ENCODE measurements around the gene OSBPL8. TPM values are rescaled to one million over a fixed set of nuclear protein-coding genes. Genes with fewer than 3 reads are reported as not detected.
A peak's percentile ranks its signal among the peaks of the same experiment; 100 is the strongest.

The OSBPL8 gene
- total and polyA plus RNA-seq, 9 of the 15 experiments (the other 6 are each of a cell fraction or from before 2014, with no cell fraction given), result 17.4 to 82.7 (median 42.8) TPM

DNA sequence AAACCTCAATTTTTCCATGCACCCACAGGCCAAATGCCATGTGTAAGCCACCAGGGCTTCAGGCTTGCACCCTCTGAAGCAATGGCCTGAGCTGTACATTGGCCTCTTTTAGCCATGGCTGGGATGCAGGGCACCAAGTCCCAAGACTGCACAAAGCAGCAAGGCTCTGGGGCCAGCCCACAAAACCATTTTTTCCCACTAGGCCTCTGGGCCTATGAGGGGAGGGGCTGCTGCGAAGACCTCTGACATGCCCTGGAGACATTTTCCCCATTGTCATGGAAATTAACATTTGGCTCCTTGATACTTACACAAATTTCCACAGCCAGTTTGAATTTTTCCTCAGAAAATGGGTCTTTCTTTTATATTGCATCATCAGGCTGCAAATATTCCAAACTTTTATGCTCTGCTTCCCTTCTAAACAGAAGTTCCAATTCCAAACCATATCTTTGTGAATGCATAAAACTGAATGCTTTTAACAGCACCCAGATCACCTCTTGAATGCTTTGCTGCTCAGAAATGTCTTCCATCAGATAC, 14.3 kb upstream of the OSBPL8 start (continued):
- TF ChIP-seq, protein P1, sequence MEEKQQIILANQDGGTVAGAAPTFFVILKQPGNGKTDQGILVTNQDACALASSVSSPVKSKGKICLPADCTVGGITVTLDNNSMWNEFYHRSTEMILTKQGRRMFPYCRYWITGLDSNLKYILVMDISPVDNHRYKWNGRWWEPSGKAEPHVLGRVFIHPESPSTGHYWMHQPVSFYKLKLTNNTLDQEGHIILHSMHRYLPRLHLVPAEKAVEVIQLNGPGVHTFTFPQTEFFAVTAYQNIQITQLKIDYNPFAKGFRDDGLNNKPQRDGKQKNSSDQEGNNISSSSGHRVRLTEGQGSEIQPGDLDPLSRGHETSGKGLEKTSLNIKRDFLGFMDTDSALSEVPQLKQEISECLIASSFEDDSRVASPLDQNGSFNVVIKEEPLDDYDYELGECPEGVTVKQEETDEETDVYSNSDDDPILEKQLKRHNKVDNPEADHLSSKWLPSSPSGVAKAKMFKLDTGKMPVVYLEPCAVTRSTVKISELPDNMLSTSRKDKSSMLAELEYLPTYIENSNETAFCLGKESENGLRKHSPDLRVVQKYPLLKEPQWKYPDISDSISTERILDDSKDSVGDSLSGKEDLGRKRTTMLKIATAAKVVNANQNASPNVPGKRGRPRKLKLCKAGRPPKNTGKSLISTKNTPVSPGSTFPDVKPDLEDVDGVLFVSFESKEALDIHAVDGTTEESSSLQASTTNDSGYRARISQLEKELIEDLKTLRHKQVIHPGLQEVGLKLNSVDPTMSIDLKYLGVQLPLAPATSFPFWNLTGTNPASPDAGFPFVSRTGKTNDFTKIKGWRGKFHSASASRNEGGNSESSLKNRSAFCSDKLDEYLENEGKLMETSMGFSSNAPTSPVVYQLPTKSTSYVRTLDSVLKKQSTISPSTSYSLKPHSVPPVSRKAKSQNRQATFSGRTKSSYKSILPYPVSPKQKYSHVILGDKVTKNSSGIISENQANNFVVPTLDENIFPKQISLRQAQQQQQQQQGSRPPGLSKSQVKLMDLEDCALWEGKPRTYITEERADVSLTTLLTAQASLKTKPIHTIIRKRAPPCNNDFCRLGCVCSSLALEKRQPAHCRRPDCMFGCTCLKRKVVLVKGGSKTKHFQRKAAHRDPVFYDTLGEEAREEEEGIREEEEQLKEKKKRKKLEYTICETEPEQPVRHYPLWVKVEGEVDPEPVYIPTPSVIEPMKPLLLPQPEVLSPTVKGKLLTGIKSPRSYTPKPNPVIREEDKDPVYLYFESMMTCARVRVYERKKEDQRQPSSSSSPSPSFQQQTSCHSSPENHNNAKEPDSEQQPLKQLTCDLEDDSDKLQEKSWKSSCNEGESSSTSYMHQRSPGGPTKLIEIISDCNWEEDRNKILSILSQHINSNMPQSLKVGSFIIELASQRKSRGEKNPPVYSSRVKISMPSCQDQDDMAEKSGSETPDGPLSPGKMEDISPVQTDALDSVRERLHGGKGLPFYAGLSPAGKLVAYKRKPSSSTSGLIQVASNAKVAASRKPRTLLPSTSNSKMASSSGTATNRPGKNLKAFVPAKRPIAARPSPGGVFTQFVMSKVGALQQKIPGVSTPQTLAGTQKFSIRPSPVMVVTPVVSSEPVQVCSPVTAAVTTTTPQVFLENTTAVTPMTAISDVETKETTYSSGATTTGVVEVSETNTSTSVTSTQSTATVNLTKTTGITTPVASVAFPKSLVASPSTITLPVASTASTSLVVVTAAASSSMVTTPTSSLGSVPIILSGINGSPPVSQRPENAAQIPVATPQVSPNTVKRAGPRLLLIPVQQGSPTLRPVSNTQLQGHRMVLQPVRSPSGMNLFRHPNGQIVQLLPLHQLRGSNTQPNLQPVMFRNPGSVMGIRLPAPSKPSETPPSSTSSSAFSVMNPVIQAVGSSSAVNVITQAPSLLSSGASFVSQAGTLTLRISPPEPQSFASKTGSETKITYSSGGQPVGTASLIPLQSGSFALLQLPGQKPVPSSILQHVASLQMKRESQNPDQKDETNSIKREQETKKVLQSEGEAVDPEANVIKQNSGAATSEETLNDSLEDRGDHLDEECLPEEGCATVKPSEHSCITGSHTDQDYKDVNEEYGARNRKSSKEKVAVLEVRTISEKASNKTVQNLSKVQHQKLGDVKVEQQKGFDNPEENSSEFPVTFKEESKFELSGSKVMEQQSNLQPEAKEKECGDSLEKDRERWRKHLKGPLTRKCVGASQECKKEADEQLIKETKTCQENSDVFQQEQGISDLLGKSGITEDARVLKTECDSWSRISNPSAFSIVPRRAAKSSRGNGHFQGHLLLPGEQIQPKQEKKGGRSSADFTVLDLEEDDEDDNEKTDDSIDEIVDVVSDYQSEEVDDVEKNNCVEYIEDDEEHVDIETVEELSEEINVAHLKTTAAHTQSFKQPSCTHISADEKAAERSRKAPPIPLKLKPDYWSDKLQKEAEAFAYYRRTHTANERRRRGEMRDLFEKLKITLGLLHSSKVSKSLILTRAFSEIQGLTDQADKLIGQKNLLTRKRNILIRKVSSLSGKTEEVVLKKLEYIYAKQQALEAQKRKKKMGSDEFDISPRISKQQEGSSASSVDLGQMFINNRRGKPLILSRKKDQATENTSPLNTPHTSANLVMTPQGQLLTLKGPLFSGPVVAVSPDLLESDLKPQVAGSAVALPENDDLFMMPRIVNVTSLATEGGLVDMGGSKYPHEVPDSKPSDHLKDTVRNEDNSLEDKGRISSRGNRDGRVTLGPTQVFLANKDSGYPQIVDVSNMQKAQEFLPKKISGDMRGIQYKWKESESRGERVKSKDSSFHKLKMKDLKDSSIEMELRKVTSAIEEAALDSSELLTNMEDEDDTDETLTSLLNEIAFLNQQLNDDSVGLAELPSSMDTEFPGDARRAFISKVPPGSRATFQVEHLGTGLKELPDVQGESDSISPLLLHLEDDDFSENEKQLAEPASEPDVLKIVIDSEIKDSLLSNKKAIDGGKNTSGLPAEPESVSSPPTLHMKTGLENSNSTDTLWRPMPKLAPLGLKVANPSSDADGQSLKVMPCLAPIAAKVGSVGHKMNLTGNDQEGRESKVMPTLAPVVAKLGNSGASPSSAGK (IDR thresholded peaks at IDR 0.05), result no peak
- TF ChIP-seq SAFB (IDR thresholded peaks at IDR 0.05; ENCODE audit: borderline replicate concordance, low read depth, low read length) (no peak), ZNF717 (CRISPR knock-in tag; IDR thresholded peaks at IDR 0.05) (no peak), TRIM24 (IDR thresholded peaks at IDR 0.05) (peak; percentile 58 to 62; a peak in 3 of 4 replicates), ZNF766 (CRISPR knock-in tag; conservative IDR thresholded peaks at IDR 0.05) (no peak), JUND (IDR thresholded peaks at IDR 0.05; ENCODE audit: borderline replicate concordance, low read depth, low read length) (no peak), JUND (tag; IDR thresholded peaks at IDR 0.05; ENCODE audit: borderline replicate concordance, low read depth, low read length) (no peak)
